Measurements from ENCODE around the gene TGIF2LY.
"Not testable (repeated sequence)": the region's sequence is repeated elsewhere in the genome, so short reads cannot be mapped to it uniquely, and the experiment has no call there.

TGIF2LY gene

DNA sequence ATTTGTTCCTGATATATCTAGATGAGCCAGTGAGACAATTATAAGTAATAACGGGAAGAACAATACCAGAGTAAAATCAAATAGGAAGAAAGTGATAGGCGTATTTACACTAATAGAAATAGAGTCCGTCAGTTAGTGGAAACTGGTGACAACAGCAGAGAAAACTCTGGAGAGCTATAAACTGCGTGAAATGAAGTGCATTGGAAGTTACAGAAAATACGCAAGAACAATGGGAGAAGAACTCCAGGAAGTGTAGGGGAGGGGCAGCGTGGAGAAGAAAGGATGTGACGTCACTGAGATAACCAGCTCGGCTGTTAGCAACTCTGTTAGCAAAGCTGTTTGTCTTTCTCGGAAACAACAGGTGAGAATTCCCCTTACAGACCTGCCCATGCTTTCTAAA, at the start of gene TGIF2LY:
Gene TGIF2LY, plus strand, starts transcription at position 301 of the 400 bp plus-strand sequence. CDS start 178 bp downstream, outside the sequence.
- not testable (repeated sequence) for DNase-seq
